GM19463 (cell line): ENCODE measurements around the gene C1orf116.

Experiments used
- ATAC-seq: cut with Tn5 transposase; IDR thresholded peaks from one replicate; pipeline ENCODE4 v1.9.1; 2021; ENCODE audit warnings: mild to moderate bottlenecking, moderate library complexity; ENCODE audit not compliant: unreplicated experiment

Gene C1orf116

GRCh38 chr1:207020709-207021107 lies 11.8 kb downstream of the C1orf116 start:
- no peak for ATAC-seq

GRCh38 chr1:207020065-207020708 lies 12.4 kb downstream of the C1orf116 start:
- ATAC-seq = no peak

GRCh38 chr1:207019661-207020060 lies 12.9 kb downstream of the C1orf116 start:
- no peak for ATAC-seq

- no peak for ATAC-seq
These were observed 13.4 kb downstream of the C1orf116 start for GRCh38 chr1:207019161-207019560.

GRCh38 chr1:207018707-207019106 lies 13.8 kb downstream of the C1orf116 start:
- no peak for ATAC-seq

- ATAC-seq = no peak
These were observed 14.7 kb downstream of the C1orf116 start for GRCh38 chr1:207017615-207018559.

GRCh38 chr1:207015791-207016190 lies 16.8 kb downstream of the C1orf116 start:
- no peak for ATAC-seq

GRCh38 chr1:207014728-207015127 lies 17.8 kb downstream of the C1orf116 start:
- ATAC-seq = no peak

- no peak for ATAC-seq
These were observed 19.1 kb downstream of the C1orf116 start for GRCh38 chr1:207013321-207014085.

- ATAC-seq = no peak
These were observed 21.8 kb downstream of the C1orf116 start for GRCh38 chr1:207010726-207011125.

- ATAC-seq = no peak
These were observed 22.6 kb downstream of the C1orf116 start for GRCh38 chr1:207009945-207010344.

GRCh38 chr1:207009182-207009850 lies 23.2 kb downstream of the C1orf116 start:
- no peak for ATAC-seq

- ATAC-seq = no peak
These were observed 25.1 kb downstream of the C1orf116 start for GRCh38 chr1:207007352-207008033.

- ATAC-seq = no peak
These were observed 25.6 kb downstream of the C1orf116 start for GRCh38 chr1:207006914-207007313.

GRCh38 chr1:207006083-207006482 lies 26.5 kb downstream of the C1orf116 start:
- ATAC-seq = no peak

- no peak for ATAC-seq
These were observed 27.4 kb downstream of the C1orf116 start for GRCh38 chr1:207004931-207005830.

- ATAC-seq = no peak
These were observed 29.3 kb downstream of the C1orf116 start for GRCh38 chr1:207003210-207003609.

GRCh38 chr1:207002724-207003146 lies 29.8 kb downstream of the C1orf116 start:
- ATAC-seq = no peak
